Neutrophil (primary cell): ENCODE data around the gene HCST.
"Not testable (repeated sequence)": the region's sequence is repeated elsewhere in the genome, so short reads cannot be mapped to it uniquely, and the experiment has no call there.

Source experiments
- H3K27ac ChIP-seq: fragments of 200-600 bp; sonication (generic); 2 replicates; pipeline ENCODE4 v1.5.1; 2016; ENCODE audit warnings: mild to moderate bottlenecking, moderate library complexity
- H3K27me3 ChIP-seq: fragments of 200-600 bp; sonication (generic); 2 replicates; pipeline ENCODE4 v1.6.0; 2016; ENCODE audit warnings: mild to moderate bottlenecking
- H3K36me3 ChIP-seq: fragments of 200-600 bp; sonication (generic); 2 replicates; pipeline ENCODE4 v1.5.1; 2017
- H3K4me1 ChIP-seq, 2 experiments: fragments of 200-600 bp in 1 of 2; sonication (generic) in 1 of 2; 1 replicate in 1 of 2; 2 replicates in 1 of 2; pipeline versions ENCODE4 v1.5.1 to v1.6.1; 2013 to 2016; ENCODE audit warnings: low read depth in 1 of 2, low read length in 1 of 2, mild to moderate bottlenecking in 1 of 2, moderate library complexity in 1 of 2; ENCODE audit not compliant: control insufficient read depth in 1 of 2, insufficient read depth in 1 of 2
- H3K4me3 ChIP-seq, 2 experiments: fragments of 200-600 bp in 1 of 2; sonication (generic) in 1 of 2; 1 replicate in 1 of 2; 2 replicates in 1 of 2; pipeline ENCODE4 v1.5.1; 2013 to 2016; ENCODE audit warnings: low read depth in 1 of 2, low read length in 1 of 2, mild to moderate bottlenecking in 1 of 2, moderate library complexity in 1 of 2
- H3K9me3 ChIP-seq: fragments of 200-600 bp; sonication (generic); 2 replicates; pipeline ENCODE4 v1.5.1; 2016
- CTCF ChIP-seq: fragments of 200-600 bp; sonication (generic); IDR thresholded peaks from 2 replicates; pipeline ENCODE4 v1.5.1; 2016; ENCODE audit warnings: antibody characterized with exemption

The HCST gene

DNA sequence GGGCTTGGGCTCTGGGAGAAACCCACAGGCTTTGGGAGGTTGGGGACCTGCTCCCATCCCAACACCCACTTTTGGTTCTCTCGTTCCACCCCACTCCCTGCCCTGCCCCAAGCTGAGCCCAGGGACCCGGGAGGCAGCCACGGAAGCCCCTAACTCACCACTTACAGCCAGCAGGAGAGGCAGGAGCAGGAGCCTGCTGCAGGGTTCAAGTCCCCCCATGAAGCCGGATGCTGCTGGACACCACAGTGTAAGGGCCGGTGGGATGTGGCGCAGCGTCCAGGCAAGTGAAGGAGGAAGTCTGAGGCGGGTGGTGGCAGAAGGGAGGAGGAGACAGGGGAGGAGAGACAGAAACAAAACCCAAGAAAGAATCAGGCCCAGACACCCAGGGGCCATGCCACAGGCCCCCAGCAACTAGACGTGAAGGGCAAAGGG lies 5.7 kb downstream of the HCST start, which contains the start of gene TYROBP:
Gene TYROBP, minus strand, starts transcription at position 286 of the 432 bp plus-strand sequence. Its CDS starts 67 bp downstream, at position 219.
- Histone ChIP-seq H3K4me1 (peaks cover 85 to 95% of the 10 kb centered on the region in 2 experiments), H3K4me3 (peak within 1 kb of the TSS; percentile 87 to 93), H3K27ac (peak within 1 kb of the TSS; percentile 100), H3K27me3 (no peaks in the 10 kb centered on the region), H3K36me3 (peaks cover 37% of the 10 kb centered on the region), H3K9me3 (no peaks in the 10 kb centered on the region)
- peak; percentile 21 for TF ChIP-seq CTCF

GRCh38 chr19:35908973-35909683 lies 6.8 kb downstream of the HCST start:
- no peaks in the 10 kb centered on the region for H3K9me3 ChIP-seq
- H3K4me3 ChIP-seq: peak overlapping the region; percentile 87 to 93
- H3K36me3 ChIP-seq: peaks cover 32% of the 10 kb centered on the region
- no peaks in the 10 kb centered on the region for H3K27me3 ChIP-seq
- peak overlapping the region; percentile 100 for H3K27ac ChIP-seq
- H3K4me1 ChIP-seq: peaks cover 84 to 95% of the 10 kb centered on the region in 2 experiments
- TF ChIP-seq CTCF: peak; percentile 36

DNA sequence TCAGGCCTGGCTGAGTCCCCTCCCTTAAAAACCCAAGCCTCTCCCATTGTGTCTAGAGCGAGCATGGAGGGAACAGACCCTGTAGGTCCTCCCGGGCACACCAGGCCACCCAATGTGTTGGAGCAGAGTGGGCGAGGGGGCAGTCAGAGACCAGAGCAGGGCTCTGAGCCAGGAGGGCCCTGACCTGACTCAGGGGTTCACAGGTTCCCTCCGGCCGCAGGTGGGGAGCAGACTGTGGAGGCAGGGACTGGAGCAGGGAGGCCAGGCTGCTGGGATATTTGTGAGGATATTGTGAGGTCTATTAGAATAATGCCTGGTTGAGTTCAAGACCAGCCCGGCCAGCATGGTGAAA lies 7.3 kb downstream of the HCST start:
- Histone ChIP-seq H3K4me3 (peak overlapping the region; percentile 87 to 93), H3K9me3 (no peaks in the 10 kb centered on the region), H3K4me1 (peaks cover 84 to 95% of the 10 kb centered on the region in 2 experiments), H3K27ac (peak overlapping the region; percentile 100), H3K27me3 (no peaks in the 10 kb centered on the region), H3K36me3 (peaks cover 27% of the 10 kb centered on the region)
- TF ChIP-seq CTCF: peak; percentile 13

- Histone ChIP-seq H3K36me3 (peaks cover 21% of the 10 kb centered on the region), H3K27ac (peak overlapping the region; percentile 100), H3K4me1 (peaks cover 85 to 95% of the 10 kb centered on the region in 2 experiments), H3K4me3 (peak overlapping the region in 1 of 2 experiments; percentile 87)
- H3K27me3 ChIP-seq, H3K9me3 ChIP-seq: not testable (repeated sequence)
Observed at GRCh38 chr19:35910355-35910754, 8.0 kb downstream of the HCST start.

DNA sequence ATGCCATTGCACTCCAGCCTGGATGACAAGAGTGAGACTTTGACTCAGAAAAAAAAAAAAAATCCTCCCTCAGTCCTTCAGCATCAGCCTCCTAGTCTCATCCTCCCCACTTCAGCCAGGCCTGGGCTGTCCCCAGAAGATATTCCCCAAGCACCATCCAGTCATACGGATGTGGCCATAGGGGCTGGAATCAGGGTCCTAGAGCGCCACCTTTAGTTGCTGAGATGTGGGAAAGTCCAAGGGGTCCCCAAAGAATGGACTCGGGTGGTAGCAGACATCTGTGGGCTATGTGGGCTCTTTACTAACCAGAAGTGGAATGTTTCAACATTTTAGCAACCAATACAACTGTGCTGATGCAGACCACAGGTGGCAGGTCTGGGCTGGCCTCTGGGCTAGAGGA lies 8.8 kb downstream of the HCST start:
- Histone ChIP-seq H3K36me3 (peaks cover 15% of the 10 kb centered on the region), H3K27ac (peak overlapping the region; percentile 100), H3K4me1 (peaks cover 87 to 94% of the 10 kb centered on the region in 2 experiments), H3K4me3 (peak overlapping the region in 1 of 2 experiments; percentile 18), H3K27me3 (no peaks in the 10 kb centered on the region), H3K9me3 (no peaks in the 10 kb centered on the region)
- peak; percentile 24 for TF ChIP-seq CTCF

GRCh38 chr19:35911790-35912189 lies 9.5 kb downstream of the HCST start:
- Histone ChIP-seq H3K4me3 (peak overlapping the region in 1 of 2 experiments; percentile 18), H3K27ac (peak overlapping the region; percentile 100), H3K4me1 (peaks cover 89 to 94% of the 10 kb centered on the region in 2 experiments), H3K36me3 (peaks cover 9% of the 10 kb centered on the region), H3K9me3 (no peaks in the 10 kb centered on the region), H3K27me3 (no peaks in the 10 kb centered on the region)
- no peak for TF ChIP-seq CTCF
